Mesenchymal stem cell (in vitro differentiated cells and primary cell): Measurements from ENCODE around the gene FEV.
A peak's percentile ranks its signal among the peaks of the same experiment; 100 is the strongest.
"Not testable (repeated sequence)": the region's sequence is repeated elsewhere in the genome, so short reads cannot be mapped to it uniquely, and the experiment has no call there.

Experiments used
- DNase-seq: peaks from one replicate; pipeline ENCODE4 v3.0.0-alpha.2; 2013
- H2AFZ ChIP-seq: one replicate; pipeline ENCODE4 v1.6.1; 2013; ENCODE audit warnings: low read depth, mild to moderate bottlenecking, control low read depth, inconsistent platforms, low read length, moderate library complexity
- H2AK5ac ChIP-seq: 2 replicates; pipeline ENCODE4 v1.6.1; 2013; ENCODE audit warnings: low read length, moderate library complexity, mild to moderate bottlenecking, inconsistent platforms; ENCODE audit not compliant: severe bottlenecking
- H2BK120ac ChIP-seq: one replicate; pipeline ENCODE4 v1.6.1; 2013; ENCODE audit warnings: low read depth, mild to moderate bottlenecking, inconsistent platforms, low read length, moderate library complexity
- H2BK12ac ChIP-seq, 2 experiments: one replicate each; pipeline ENCODE4 v1.6.1; 2013; ENCODE audit warnings: inconsistent platforms in 2 of 2, low read length in 2 of 2, mild to moderate bottlenecking in 2 of 2, moderate library complexity in 2 of 2, control low read depth in 1 of 2
- H2BK15ac ChIP-seq: one replicate; pipeline ENCODE4 v1.6.1; 2013; ENCODE audit warnings: mild to moderate bottlenecking, low read depth, inconsistent platforms; ENCODE audit not compliant: poor library complexity, severe bottlenecking
- H2BK5ac ChIP-seq: 2 replicates; pipeline ENCODE4 v1.6.1; 2013; ENCODE audit warnings: low read depth, mild to moderate bottlenecking, low read length, control low read depth, inconsistent platforms; ENCODE audit not compliant: poor library complexity, severe bottlenecking
- H3K14ac ChIP-seq, 2 experiments: one replicate each; pipeline ENCODE4 v1.6.1; 2013; ENCODE audit warnings: inconsistent platforms in 2 of 2, low read length in 2 of 2, control low read depth in 1 of 2, mild to moderate bottlenecking in 1 of 2, moderate library complexity in 1 of 2
- H3K18ac ChIP-seq, 2 experiments: one replicate each; pipeline ENCODE4 v1.6.1; 2013; ENCODE audit warnings: inconsistent platforms in 2 of 2, low read length in 2 of 2, control low read depth in 1 of 2, low read depth in 1 of 2, mild to moderate bottlenecking in 1 of 2
- H3K23ac ChIP-seq, 2 experiments: one replicate each; pipeline ENCODE4 v1.6.1; 2013; ENCODE audit warnings: inconsistent platforms in 2 of 2, low read length in 2 of 2, mild to moderate bottlenecking in 2 of 2, moderate library complexity in 2 of 2, control low read depth in 1 of 2
- H3K27ac ChIP-seq: 2 replicates; pipeline ENCODE4 v1.5.1; 2013; ENCODE audit warnings: mild to moderate bottlenecking, moderate library complexity, low read length, control low read depth, inconsistent platforms; ENCODE audit not compliant: poor library complexity, severe bottlenecking
- H3K27me3 ChIP-seq, 2 experiments: 2 replicates each; pipeline versions ENCODE4 v1.6.1 to v1.7.0; 2013; ENCODE audit warnings: low read length in 2 of 2, mild to moderate bottlenecking in 2 of 2, moderate library complexity in 2 of 2, control low read depth in 1 of 2, inconsistent platforms in 1 of 2; ENCODE audit not compliant: control insufficient read depth in 1 of 2, insufficient read depth in 1 of 2
- H3K36me3 ChIP-seq, 2 experiments: 2 replicates each; pipeline versions ENCODE4 v1.6.1 to v1.7.0; 2013; ENCODE audit warnings: low read length in 2 of 2, control low read depth in 1 of 2, inconsistent platforms in 1 of 2, low read depth in 1 of 2, mild to moderate bottlenecking in 1 of 2; ENCODE audit not compliant: insufficient read depth in 2 of 2, control insufficient read depth in 1 of 2
- H3K4ac ChIP-seq, 2 experiments: one replicate each; pipeline ENCODE4 v1.6.1; 2013; ENCODE audit warnings: inconsistent platforms in 2 of 2, low read length in 2 of 2, mild to moderate bottlenecking in 2 of 2, moderate library complexity in 2 of 2, control low read depth in 1 of 2, low read depth in 1 of 2
- H3K4me1 ChIP-seq: 2 replicates; pipeline ENCODE4 v1.6.1; 2013; ENCODE audit warnings: low read depth, low read length, control low read depth; ENCODE audit not compliant: control insufficient read depth, insufficient read depth
- H3K4me2 ChIP-seq: 2 replicates; pipeline ENCODE4 v1.6.1; 2013; ENCODE audit warnings: low read length, mild to moderate bottlenecking, inconsistent platforms; ENCODE audit not compliant: poor library complexity, severe bottlenecking
- H3K4me3 ChIP-seq, 2 experiments: 2 replicates each; pipeline versions ENCODE4 v1.5.1 to v1.7.0; 2013; ENCODE audit warnings: low read length in 2 of 2, mild to moderate bottlenecking in 2 of 2, control low read depth in 1 of 2, low read depth in 1 of 2; ENCODE audit not compliant: insufficient read depth in 1 of 2
- H3K79me1 ChIP-seq: replicated peaks from 2 replicates; pipeline ENCODE4 v1.6.1; 2013; ENCODE audit warnings: mild to moderate bottlenecking, control low read depth, low read length, inconsistent platforms; ENCODE audit not compliant: poor library complexity, severe bottlenecking
- H3K9ac ChIP-seq: 2 replicates; pipeline ENCODE4 v1.7.0; 2013; ENCODE audit warnings: mild to moderate bottlenecking, low read length, moderate library complexity
- H3K9me3 ChIP-seq: 2 replicates; pipeline ENCODE4 v1.7.0; 2013; ENCODE audit warnings: mild to moderate bottlenecking, low read length; ENCODE audit not compliant: control insufficient read depth
- H4K8ac ChIP-seq: one replicate; pipeline ENCODE4 v1.6.1; 2013; ENCODE audit warnings: inconsistent platforms, mild to moderate bottlenecking, low read length, moderate library complexity
- H4K91ac ChIP-seq: one replicate; pipeline ENCODE4 v1.6.1; 2013; ENCODE audit warnings: mild to moderate bottlenecking, low read length, inconsistent platforms
- WGBS: methylation state at CpG from one replicate; pipeline ENCODE4 v1.1.7; 2013; ENCODE audit warnings: mixed read lengths; 5-methylcytosine and 5-hydroxymethylcytosine counted together
- small RNA-seq: library from polyadenylated mRNA; stranded (forward); fragments of <200 nt; extraction: miRNeasy Mini kit (QIAGEN cat#:217004); gene quantifications from one replicate; pipeline ENCODE3, GENCODE V24; 2013; ENCODE audit warnings: low read depth

Gene FEV

GRCh38 chr2:218946621-218947020 is 38.4 kb downstream of the FEV start:
- 80% methylated on average over 1 of the region's 1 CpG for WGBS
- no peak for DNase-seq

DNA sequence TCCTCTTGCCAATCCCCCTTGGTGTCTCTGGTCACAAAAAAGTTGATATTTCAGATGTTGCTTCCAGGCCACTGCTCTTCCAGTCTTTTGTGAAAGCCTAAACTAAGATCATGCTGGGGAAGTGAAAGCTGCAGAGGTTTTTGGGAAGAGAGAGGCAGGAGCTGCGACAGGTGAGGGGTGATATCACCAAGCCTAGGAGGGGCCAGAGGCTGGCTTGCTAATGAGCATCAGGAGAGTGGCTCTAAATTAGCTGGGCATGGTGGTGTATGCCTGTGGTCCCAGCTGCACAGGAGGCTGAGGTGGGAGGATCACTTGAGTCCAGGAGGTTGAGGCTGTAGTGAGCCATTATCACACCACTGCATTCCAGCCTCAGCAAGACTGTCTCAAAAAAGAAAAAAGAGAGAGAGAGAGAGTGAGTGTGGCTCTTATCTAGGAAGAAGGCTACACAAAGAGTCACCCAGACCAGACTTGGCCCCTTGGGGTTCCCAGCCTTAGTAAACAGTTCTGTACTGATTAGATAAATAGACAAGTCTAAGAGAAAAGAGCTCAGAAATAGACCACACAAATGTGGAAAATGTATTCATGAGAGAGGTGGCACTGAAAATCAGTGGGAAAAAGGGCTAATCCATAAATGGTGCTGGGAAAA is 40.1 kb downstream of the FEV start:
- WGBS, result 70% methylated on average over 1 of the region's 1 CpG
- Histone ChIP-seq H2BK15ac (no peak overlapping the region), H3K36me3 (no peaks in the 10 kb centered on the region), H3K4me1 (no peaks in the 10 kb centered on the region), H4K91ac (no peak overlapping the region), H3K27ac (no peak overlapping the region), H3K4me3 (no peak overlapping the region), H3K9ac (no peak overlapping the region), H3K4me2 (no peak overlapping the region), H3K79me1 (no peaks in the 10 kb centered on the region), H3K9me3 (no peaks in the 10 kb centered on the region), H2BK12ac (no peak overlapping the region), H3K14ac (no peak overlapping the region), H2AK5ac (no peak overlapping the region), H2BK120ac (no peak overlapping the region), H2AFZ (no peak overlapping the region), H2BK5ac (no peak overlapping the region), H3K4ac (no peak overlapping the region), H3K27me3 (peaks cover 39 to 66% of the 10 kb centered on the region in 2 experiments), H3K18ac (no peak overlapping the region), H3K23ac (no peak overlapping the region), H4K8ac (no peak overlapping the region)
- DNase-seq, result no peak

More at GRCh38 chr2:218946621-218947020, 38.4 kb downstream of the FEV start:
- H3K27me3 ChIP-seq, result peaks cover 48 to 69% of the 10 kb centered on the region in 2 experiments
- H3K18ac ChIP-seq, result no peak overlapping the region
- no peak overlapping the region for H3K9ac ChIP-seq
- no peak overlapping the region for H4K91ac ChIP-seq
- no peak overlapping the region for H3K27ac ChIP-seq
- H3K4me2 ChIP-seq, result no peak overlapping the region
- no peak overlapping the region for H4K8ac ChIP-seq
- no peak overlapping the region for H2BK5ac ChIP-seq
- H3K14ac ChIP-seq, result no peak overlapping the region
- no peaks in the 10 kb centered on the region for H3K4me1 ChIP-seq
- H3K4me3 ChIP-seq, result no peak overlapping the region
- no peak overlapping the region for H2AK5ac ChIP-seq
- H2BK120ac ChIP-seq, result no peak overlapping the region
- no peak overlapping the region for H3K23ac ChIP-seq
- H2BK12ac ChIP-seq, result no peak overlapping the region
- H2AFZ ChIP-seq, result no peak overlapping the region
- H3K36me3 ChIP-seq, result no peaks in the 10 kb centered on the region
- no peaks in the 10 kb centered on the region for H3K9me3 ChIP-seq
- H3K79me1 ChIP-seq, result no peaks in the 10 kb centered on the region
- H2BK15ac ChIP-seq, result no peak overlapping the region
- H3K4ac ChIP-seq, result no peak overlapping the region

DNA sequence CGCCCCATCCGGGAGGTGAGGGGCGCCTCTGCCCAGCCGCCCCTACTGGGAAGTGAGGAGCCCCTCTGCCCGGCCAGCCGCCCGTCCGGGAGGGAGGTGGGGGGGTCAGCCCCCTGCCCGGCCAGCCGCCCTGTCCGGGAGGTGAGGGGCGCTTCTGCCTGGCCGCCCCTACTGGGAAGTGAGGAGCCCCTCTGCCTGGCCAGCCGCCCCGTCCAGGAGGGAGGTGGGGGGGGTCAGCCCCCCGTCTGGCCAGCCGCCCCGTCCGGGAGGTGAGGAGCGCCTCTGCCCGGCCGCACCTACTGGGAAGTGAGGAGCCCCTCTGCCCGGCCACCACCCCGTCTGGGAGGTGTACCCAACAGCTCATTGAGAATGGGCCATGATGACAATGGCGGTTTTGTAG is 53.2 kb downstream of the FEV start:
- H2BK15ac ChIP-seq, DNase-seq, H2AK5ac ChIP-seq, H3K4me1 ChIP-seq, H3K79me1 ChIP-seq, H3K18ac ChIP-seq, H2BK120ac ChIP-seq, H3K9ac ChIP-seq, H2BK5ac ChIP-seq, H3K4me3 ChIP-seq, H2BK12ac ChIP-seq, H3K4me2 ChIP-seq, H2AFZ ChIP-seq, H4K8ac ChIP-seq, H4K91ac ChIP-seq, H3K14ac ChIP-seq, H3K4ac ChIP-seq, H3K23ac ChIP-seq, H3K9me3 ChIP-seq, H3K27ac ChIP-seq, H3K36me3 ChIP-seq: not testable (repeated sequence)
- 89% methylated on average over 8 of the region's 25 CpGs for WGBS
- H3K27me3 ChIP-seq, result peaks cover 31 to 64% of the 10 kb centered on the region in 2 experiments

Small RNA genes lying within 50 kb of the gene (small RNA-seq; reads per million reads assigned to genes)
- 3.7 reads per million, percentile 34 among the genes with 10 or more reads in this experiment for gene MIR375
